Inferior parietal cortex (tissue), 1 donor: ENCODE results near the gene XRN2.

Experiments used
- DNase-seq: peaks from one replicate; pipeline ENCODE4 v3.0.0-alpha.2; 2016; ENCODE audit errors: extremely low spot score

The XRN2 gene, protein sequence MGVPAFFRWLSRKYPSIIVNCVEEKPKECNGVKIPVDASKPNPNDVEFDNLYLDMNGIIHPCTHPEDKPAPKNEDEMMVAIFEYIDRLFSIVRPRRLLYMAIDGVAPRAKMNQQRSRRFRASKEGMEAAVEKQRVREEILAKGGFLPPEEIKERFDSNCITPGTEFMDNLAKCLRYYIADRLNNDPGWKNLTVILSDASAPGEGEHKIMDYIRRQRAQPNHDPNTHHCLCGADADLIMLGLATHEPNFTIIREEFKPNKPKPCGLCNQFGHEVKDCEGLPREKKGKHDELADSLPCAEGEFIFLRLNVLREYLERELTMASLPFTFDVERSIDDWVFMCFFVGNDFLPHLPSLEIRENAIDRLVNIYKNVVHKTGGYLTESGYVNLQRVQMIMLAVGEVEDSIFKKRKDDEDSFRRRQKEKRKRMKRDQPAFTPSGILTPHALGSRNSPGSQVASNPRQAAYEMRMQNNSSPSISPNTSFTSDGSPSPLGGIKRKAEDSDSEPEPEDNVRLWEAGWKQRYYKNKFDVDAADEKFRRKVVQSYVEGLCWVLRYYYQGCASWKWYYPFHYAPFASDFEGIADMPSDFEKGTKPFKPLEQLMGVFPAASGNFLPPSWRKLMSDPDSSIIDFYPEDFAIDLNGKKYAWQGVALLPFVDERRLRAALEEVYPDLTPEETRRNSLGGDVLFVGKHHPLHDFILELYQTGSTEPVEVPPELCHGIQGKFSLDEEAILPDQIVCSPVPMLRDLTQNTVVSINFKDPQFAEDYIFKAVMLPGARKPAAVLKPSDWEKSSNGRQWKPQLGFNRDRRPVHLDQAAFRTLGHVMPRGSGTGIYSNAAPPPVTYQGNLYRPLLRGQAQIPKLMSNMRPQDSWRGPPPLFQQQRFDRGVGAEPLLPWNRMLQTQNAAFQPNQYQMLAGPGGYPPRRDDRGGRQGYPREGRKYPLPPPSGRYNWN

DNA sequence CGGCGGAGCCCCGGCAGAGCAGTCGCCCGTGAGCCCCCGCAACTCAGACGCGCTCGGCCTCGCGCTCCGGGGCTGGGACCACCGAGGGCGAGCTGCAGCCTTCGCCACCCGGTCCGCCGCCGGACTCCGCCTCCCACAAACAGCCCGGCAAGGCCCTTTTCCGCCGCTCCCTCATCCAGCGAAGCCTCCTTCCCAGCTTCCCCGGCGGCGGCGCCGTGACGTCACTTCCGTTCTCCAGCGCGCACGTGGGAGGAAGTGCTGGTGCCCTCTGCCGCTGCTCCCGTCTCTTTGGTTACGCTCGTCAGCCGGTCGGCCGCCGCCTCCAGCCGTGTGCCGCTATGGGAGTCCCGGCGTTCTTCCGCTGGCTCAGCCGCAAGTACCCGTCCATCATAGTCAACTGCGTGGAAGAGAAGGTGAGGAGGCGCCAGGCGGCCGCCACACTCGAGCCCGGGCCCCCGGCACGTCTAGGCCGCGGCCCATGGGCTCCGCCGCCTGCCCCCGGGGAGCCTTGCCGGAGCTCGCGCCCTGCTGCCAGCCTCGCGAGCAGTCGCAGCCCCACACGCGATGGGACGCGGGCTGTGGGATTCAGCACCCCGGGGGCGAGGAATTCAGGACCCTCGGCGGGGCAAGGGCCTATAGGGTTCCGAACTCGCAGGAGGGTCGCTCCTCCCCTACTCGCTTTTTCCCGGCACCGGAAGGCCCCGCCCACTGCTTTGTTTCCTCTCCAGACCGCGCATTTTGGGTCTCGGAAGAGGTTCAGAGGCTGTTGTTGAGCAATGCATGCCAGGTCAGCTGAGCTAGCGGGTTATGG lies at the start of gene XRN2:
XRN2 (plus strand) TSS at position 271 of the 811 bp plus-strand sequence; CDS start at position 339, 68 bp downstream.
- peak; percentile 96 for DNase-seq

DNA sequence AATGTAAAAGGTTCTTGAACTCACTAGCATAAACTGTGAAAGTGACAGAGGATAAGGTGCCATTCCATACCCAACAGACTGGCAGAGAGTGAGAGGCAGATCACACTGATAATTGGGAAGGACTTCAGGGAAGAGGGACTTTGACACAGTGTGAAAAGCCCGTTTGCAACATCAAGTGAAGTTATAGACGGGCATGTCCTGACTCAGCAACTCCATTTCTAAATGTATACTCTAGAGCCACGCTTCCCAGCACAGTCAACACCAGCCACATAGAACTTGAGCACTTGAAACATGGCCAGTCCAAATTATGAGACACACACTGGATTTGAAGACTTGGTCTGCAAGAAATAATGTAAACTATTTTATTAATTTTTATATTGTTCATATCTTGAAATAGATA lies 45.9 kb upstream of the XRN2 start:
- no peak for DNase-seq

DNA sequence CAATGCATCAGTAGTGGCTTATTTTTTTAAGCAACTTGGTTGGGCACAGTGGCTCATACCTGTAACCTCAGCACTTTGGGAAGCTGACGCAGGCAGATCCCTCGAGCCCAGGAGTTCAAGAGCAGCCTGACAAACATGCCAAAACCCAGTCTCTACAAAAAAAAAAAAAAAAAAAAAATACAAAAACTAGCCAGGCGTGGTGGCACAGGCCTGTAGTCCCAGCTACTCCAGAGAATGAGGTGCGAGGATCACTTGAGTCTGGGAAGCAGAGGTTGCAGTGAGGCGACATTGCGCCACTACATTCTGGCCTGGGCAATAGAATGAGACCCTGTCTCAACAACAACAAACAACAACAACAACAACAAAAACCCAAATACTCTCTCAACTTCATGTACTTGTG lies 44.7 kb upstream of the XRN2 start:
- no peak for DNase-seq

DNA sequence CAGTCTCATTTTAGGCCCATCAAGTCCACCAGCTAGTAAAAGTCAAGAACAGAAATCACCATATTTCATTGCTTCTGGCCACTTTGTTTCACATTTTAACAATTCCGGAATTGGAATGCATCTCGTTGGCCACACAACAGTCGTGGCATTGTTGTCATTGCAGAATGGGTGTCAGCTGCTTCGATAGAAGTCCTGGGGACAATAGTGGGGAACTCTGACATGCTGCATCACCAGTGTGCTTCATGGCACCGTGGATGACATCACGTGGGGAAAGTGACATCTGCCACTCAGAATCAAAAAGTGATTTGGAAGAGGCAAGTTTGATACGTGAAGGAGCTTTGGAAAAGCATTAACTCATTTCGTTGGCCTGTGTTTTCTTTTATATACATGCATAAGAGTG lies 43.8 kb upstream of the XRN2 start:
- DNase-seq, result peak; percentile 72

DNA sequence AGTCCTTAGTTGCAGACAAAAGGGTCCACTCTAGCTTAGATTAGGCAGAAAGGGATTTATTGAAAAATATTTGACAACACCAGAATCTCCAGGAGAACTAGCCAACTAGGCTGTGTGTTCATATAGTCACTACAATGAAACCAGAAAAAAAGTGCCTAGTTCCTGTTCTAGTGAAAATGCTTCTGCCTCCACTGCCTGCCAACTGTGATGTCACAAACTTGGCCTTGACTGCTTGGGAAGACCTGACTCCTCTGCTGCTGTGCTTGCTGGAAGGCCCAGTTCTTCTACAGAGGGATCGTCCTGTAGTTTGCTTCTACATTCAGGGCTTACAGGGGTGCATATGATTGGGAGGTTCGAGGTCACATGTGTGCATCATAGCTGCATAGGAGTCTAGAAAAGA lies 40.3 kb upstream of the XRN2 start:
- no peak for DNase-seq

DNA sequence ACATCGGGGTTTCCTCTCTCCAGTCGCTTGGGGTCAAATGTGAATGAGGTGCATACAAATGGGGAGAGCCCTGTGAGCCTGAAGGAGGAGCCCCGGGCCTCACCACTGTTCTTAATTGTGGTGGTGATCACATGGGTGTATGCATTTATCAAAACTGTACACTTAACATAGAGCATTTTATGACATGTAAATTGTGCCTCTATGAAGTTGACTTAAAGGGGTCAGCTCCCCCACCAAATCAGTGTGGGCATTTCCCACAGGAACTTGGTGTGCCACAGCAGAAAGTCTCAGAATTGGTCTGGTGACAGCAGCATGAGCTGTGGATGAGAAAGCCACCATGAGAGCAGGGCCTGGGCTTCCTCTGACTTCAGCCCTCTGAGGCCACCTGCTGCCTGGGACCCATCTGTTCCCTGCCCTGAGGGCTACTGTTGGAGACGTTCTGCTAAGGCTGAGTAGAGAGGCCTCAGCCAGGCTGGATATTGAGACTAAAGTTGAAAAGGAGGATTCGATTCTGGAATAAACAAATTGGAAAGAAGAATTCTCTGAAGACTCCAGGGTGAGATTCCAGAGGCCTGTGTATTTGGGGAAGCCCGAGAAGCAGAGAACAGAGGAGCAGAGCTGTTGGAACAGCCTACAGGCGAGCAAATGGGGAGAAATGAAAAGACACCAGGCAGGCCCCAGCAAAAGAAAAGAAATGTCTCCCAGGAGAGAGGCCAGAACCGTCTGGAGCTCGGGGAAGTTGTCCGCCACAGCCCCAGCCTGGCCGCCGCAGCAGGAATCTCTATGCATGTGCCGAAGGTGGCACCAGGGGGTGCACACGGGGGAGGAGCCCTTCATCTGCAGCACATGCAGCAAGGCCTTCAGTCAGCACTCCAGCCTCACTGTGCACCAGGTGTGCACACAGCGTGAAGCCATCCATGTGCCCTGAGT lies 37.6 kb upstream of the XRN2 start:
- no peak for DNase-seq

DNA sequence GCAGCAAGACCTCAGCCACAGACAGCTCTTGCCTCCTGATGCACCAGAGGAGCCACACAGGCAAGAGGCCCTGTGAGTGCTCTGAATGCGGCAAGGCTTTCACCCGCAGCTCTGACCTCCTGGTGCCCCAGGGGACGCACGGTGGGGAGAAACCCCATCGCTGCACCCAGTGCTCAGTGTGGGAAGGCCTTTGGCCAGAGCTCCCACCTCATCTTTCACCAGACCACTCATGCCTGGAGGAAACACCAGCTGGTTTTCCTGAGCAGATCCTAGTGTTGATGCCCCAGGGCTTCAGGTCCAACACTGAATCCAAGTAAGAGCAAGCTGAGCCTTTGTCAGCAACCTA lies 37.0 kb upstream of the XRN2 start:
- no peak for DNase-seq

DNA sequence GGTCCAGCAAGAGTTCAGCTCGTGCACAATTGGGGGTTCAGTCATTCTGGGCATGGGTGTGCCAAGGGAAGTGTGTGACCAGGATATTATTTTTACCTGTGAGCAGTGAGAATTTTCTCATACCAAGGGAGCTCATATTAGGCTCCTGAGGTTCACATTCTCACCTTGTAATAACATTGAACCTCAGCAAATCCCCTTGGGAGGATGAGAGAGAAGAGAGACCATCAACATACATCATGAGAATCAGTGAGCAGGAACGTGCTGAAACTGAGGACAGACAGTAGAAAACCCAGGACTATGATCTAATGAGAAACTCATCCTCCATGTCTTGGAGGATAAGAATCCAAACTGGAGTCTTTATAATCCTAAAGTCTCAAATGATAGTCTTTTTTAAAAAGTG lies 33.4 kb upstream of the XRN2 start:
- no peak for DNase-seq

DNA sequence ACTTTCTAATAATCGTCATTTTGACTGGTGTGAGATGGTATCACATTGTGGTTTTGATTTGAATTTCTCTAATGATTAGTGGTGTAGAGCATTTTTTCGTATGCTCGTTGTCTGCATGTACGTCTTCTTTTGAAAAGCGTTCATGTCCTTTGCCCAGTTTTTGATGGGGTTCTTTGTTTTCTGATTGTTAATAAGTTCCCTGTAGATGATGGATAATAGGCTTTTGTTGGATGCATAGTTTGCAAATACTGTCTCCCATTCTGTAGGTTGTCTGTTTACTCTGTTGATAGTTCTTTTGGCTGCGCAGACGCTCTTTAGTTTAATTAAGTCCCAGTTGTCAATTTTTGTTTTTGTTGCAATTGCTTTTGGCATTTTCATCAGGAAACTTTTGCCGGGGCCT lies 32.3 kb upstream of the XRN2 start:
- peak; percentile 18 for DNase-seq

DNA sequence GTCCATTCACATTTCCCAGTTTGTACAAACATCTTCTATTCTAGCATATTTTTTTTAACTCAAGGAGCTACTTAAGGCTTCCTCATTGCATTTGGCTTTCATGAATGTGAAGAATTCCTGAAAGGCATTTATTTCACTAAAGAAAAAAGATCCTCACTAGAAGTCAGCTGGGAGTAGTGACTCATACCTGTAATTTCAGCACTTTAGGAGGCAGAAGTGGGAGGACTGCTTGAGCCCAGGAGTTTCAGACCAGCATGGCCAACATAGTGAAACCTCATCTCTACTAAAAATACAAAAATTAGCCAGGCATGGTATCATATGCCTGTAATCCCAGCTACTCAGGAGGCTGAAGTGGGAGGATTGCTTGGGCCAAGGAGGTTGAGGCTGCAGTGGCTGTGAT lies 30.9 kb upstream of the XRN2 start:
- peak; percentile 27 for DNase-seq

DNA sequence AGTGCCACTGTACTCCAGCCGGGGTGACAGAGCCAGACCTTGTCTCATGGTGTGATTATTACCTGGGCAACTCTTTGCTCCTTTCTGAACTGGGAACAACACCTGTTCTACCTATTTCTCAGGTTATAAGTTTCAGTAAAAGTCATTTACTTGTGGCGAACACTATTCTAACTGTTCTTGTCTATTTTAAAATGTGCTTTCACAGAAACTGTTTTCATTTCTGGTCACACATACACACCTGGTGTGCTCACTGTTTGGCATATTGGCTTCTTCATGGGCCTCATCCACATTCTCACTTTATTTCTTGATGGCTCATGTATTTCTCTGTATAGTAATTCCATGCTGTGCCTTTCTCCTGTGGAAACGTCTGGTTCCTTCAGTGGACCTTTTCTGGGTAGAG lies 30.5 kb upstream of the XRN2 start:
- no peak for DNase-seq

DNA sequence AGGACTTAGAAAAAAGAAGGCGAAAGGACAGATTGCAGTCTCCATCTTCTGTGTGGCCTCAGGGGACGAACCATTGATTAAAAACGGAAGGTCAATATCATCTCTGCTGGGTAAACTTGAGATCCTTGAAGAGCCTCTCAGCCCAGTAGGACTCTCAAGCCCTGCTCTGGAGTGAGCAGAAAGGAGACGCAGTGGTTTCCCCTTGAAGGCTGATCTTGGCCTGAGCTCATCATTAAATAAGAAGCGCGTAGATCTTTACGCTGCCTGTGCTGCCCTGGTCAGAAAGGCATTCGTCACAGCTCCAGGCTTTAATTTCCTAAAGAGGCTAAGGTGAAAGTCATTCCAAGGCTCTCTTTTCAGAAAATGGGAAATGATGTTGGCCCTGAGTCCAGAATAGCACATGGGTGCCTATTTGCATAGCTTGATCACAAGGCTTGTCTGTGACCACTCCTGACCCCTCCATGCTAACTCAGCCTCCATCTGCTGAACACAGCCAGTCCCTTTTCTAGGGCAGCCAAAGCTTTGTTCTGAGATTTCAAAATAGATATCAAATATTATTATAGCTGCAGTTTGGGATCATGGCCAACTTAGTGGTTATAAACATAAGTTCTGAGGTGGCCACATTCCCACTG lies 29.3 kb upstream of the XRN2 start:
- DNase-seq, result no peak

DNA sequence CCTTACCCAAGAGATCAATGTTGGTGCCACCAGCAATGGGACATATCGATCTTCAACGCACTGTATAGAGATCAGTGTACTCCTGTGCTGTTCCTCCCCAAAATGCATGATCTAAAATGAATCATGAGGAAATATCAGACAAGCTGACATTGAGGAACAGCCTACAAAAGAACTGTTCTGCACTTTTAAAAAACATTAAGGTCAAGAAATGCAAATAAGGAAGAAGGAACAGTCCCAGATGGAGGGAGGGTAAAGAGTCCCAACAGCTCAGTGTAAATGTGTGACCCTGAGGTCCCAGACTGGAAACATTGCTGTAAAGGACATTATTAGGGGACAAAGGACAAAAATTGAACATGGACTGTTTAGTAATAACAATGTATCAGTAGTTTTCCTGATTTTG lies 24.3 kb upstream of the XRN2 start:
- no peak for DNase-seq

DNA sequence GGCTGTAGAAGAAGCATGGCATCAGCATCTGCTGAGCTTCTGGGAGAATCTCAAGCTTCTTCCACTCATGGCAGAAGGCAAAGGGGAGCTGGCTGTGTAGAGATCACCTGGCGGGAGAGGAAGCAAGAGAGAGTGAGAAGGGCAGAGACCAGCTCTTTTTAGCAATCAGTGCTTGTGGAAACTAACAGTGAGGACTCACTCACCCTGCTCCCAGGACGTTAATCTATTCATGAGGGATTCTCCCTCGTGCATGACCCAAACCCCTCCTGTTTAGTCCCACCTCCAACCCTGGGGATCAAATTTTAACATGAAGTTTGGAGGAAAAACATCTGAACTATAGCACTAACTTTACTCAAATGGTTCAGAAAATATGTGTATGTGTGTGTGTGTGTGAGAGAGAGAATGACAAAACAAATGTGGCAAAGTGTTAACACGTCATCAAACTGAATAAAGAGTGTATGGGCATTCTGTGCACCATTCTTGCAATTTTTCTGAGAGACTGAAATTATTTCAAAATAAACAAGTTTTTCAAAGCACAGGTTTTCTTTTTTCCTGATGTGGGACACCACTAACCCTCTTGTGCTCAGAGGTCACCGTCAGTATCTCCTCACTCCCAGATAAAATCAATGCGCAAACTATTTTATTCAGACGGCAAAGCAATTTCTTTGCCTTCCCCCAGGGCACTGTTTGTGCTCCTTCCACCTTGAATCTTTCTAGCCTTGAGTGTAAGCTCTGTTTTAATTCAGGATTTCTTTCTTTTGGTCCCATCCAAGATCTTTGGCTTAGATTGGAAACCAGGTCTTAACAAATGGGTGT lies 23.2 kb upstream of the XRN2 start:
- no peak for DNase-seq

DNA sequence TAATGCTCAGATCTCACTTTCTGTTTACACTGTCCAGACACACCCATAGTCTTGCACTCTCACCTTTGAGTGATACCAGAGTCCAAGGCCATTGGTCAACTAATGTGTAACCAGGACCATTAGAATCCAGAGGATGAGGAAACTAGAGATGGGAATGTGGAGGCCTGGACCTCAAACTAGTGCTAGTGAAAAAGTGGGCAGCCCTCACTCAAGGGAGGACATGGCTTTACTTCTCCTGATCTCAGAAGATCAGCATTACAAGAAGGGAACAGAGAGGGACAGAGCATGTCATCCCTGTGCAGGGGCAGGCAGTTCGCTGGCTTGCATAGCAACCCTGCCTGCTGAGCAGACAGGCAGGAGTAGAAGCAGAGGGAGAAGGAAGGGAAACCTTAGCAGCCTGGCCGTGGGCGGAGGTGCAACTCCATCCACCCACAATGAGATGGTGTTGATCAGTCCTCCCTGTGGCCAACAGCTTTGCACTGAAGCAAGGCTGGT lies 22.6 kb upstream of the XRN2 start:
- peak; percentile 9 for DNase-seq

DNA sequence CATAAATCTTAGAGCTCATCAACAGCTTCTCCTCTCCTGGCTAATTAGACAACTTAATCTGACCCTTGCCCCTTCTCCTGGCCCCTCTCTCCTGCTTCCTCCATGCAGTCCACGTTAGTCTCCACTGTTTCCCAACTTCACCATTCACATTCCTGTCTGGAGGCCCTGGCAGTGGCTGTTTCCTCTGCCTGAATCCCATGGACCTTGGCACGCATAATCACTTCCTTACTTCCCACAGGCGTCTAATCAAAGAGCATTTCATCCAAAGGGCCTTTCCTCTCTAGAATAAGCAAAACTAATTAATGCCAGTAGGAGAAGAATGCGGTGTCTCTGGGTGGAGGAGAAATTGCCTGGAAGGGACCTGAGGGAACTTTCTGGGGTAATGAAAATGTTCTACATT lies 16.4 kb upstream of the XRN2 start:
- no peak for DNase-seq

DNA sequence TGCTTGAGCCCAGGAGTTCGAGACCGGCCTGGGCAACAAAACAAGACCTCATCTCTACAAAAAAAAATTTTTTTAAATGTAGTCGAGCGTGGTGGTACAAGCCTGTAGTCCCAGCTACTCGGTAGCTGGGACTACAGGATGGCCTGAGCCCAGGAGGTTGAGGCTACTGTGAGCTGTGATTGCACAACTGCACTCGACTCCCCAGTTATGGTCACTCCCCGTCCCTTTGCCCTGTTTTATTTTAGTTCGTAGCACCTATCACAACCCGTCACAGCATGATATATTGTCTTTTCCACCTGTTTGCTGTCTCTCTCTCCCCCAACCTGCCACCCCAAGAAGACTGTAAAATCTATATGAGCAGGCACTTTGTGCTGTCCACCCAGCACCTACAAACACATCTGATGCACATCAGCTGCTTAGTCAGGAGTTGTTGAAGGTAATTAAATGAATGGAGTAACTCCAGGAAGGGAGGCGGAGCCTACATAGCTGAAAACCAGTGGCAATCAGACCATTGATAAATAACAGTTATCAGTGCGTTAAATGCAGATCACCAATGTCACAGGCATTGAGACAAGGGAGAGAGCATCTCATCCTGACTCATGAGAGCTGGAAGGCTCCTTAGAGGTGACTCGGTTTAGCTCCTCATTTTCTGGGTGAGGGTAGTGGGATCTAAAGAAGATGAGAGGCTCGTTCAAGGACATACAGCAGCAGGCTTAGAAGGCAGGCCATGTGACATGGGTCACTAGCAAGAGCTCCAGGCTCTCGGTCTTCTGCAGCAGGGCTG lies 14.4 kb upstream of the XRN2 start:
- no peak for DNase-seq

DNA sequence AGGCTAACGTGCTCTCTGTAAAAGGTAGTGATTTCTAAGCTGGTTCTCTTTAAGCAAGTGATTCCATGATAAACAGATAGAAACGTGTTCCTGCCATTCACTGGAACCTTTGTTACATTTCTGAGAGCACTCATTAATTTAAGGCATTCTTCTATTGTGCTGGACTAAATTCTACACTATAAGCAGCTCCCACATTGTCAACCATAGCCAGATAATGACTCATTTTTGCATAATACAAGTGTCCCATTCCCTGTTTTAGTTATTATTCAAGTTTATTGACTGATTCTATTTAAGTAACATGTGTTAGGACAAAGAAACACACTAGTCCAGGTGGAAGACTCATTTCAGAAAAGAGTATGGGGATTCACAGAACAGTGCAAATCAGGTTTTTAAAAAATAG lies 13.5 kb upstream of the XRN2 start:
- no peak for DNase-seq

DNA sequence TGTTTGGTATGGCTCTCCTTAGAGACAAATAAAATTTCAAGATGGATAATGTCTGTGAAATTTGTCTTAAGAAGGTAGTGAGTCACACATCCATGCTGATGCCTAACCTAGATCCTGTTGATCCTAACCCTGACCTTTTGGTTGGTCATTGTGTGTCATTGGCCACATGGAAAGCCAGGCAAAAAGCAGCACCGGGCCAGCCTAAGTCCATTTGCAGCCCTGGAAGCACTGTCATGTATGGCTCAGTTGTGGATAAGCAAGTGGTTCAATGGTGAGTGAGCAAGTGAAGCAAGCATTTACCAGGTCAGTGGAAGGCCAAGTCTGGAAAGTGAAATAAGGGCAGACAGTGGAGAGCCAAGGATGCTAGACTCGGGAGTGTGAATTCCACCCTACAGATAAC lies 12.1 kb upstream of the XRN2 start:
- no peak for DNase-seq
